GM12865 (cell line): ENCODE results near the gene C8G.
A peak's percentile ranks its signal among the peaks of the same experiment; 100 is the strongest.

Experiments
- DNase-seq: peaks from one replicate; pipeline ENCODE4 v3.0.0; 2010; ENCODE audit warnings: low read depth
- H3K4me3 ChIP-seq: 2 replicates; pipeline ENCODE4 v1.5.1; 2011; ENCODE audit warnings: mild to moderate bottlenecking, low read depth, low read length, control low read depth
- CTCF ChIP-seq: IDR thresholded peaks from 2 replicates; pipeline ENCODE4 v1.5.1; 2011; ENCODE audit warnings: low read length, control low read depth, low read depth, inconsistent platforms; ENCODE audit not compliant: insufficient read depth; ENCODE audit errors: missing control alignments

The C8G gene

GRCh38 chr9:136941231-136942111, 3.6 kb upstream of the C8G start:
- no peak overlapping the region for H3K4me3 ChIP-seq
- DNase-seq, result no peak
- no peak for TF ChIP-seq CTCF

- no peak overlapping the region for H3K4me3 ChIP-seq
- TF ChIP-seq CTCF, result no peak
- DNase-seq, result no peak
Measured at GRCh38 chr9:136942112-136942880, 2.7 kb upstream of the C8G start.

GRCh38 chr9:136942881-136943230, 2.2 kb upstream of the C8G start:
- no peak for DNase-seq
- H3K4me3 ChIP-seq, result peak overlapping the region; percentile 94
- TF ChIP-seq CTCF, result no peak

GRCh38 chr9:136943291-136944211, 1.5 kb upstream of the C8G start:
- peak; percentile 63 for DNase-seq
- H3K4me3 ChIP-seq, result peak overlapping the region; percentile 94
- TF ChIP-seq CTCF, result no peak

GRCh38 chr9:136944212-136944518, 878 bp upstream of the C8G start:
- TF ChIP-seq CTCF, result peak; percentile 19
- H3K4me3 ChIP-seq, result peak overlapping the region; percentile 94
- DNase-seq, result no peak

GRCh38 chr9:136945333-136946227, 537 bp downstream of the C8G start:
- no peak overlapping the region for H3K4me3 ChIP-seq
- TF ChIP-seq CTCF, result no peak
- no peak for DNase-seq
